H1 (cell line): Measurements from ENCODE around the gene IFNA1. TPM values are rescaled to one million over a fixed set of nuclear protein-coding genes. Genes with fewer than 3 reads are reported as not detected.

Experiments used
- CTCF ChIA-PET: fragments of 300-600 bp; sonication (Branson Sonifier 250); formaldehyde crosslinking; loops from one replicate; lab custom pipeline; 2021; ENCODE audit not compliant: partially characterized antibody; lab: Charles Lee
- POLR2A ChIA-PET: fragments of 300-600 bp; sonication (Branson Sonifier 250); formaldehyde crosslinking; loops from one replicate; lab custom pipeline; 2021; ENCODE audit warnings: inconsistent platforms; ENCODE audit not compliant: partially characterized antibody; lab: Charles Lee
- DNase-seq, 2 experiments: peaks; one replicate each; pipeline versions ENCODE4 v3.0.0 to v3.0.0-alpha.2; 2010 to 2022; ENCODE audit warnings: low spot score in 2 of 2, low read depth in 1 of 2, mixed read lengths in 1 of 2
- FAIRE-seq: peaks from 2 replicates; lab custom pipeline; 2011; peaks lifted over from hg19 to GRCh38; lab: Jason Lieb, UNC
- H2AFZ ChIP-seq: 2 replicates; pipeline ENCODE4 v1.8.1; 2012; ENCODE audit warnings: low read length, inconsistent platforms
- H2AK5ac ChIP-seq: 2 replicates; pipeline ENCODE4 v1.6.1; 2013; ENCODE audit warnings: low read depth, low read length
- H2BK120ac ChIP-seq: replicated peaks from 2 replicates; pipeline ENCODE3; 2013; ENCODE audit warnings: low read depth, low read length, inconsistent platforms
- H2BK12ac ChIP-seq: 2 replicates; pipeline ENCODE4 v1.6.1; 2013; ENCODE audit warnings: low read depth, low read length
- H2BK15ac ChIP-seq: 2 replicates; pipeline ENCODE4 v1.6.1; 2013; ENCODE audit warnings: low read length
- H2BK20ac ChIP-seq: 2 replicates; pipeline ENCODE4 v1.6.1; 2013; ENCODE audit warnings: low read length
- H2BK5ac ChIP-seq: 2 replicates; pipeline ENCODE4 v1.6.1; 2013; ENCODE audit warnings: low read depth, low read length
- H3K14ac ChIP-seq: 2 replicates; pipeline ENCODE4 v1.6.1; 2013; ENCODE audit warnings: inconsistent platforms; ENCODE audit not compliant: insufficient read length
- H3K18ac ChIP-seq: 2 replicates; pipeline ENCODE4 v1.6.1; 2013; ENCODE audit warnings: low read length; ENCODE audit errors: extremely low read depth
- H3K23ac ChIP-seq: 2 replicates; pipeline ENCODE4 v1.6.1; 2013; ENCODE audit warnings: inconsistent platforms; ENCODE audit not compliant: insufficient read length
- H3K23me2 ChIP-seq: 2 replicates; pipeline ENCODE4 v1.6.1; 2013; ENCODE audit warnings: low read depth, low read length
- H3K27ac ChIP-seq: 2 replicates; pipeline ENCODE4 v1.6.1; 2011; ENCODE audit warnings: low read depth, low read length, inconsistent platforms
- H3K27me3 ChIP-seq, 4 experiments: replicated peaks in 1 of 4; 1 replicate in 1 of 4; 2 replicates in 3 of 4; pipeline versions ENCODE4 v1.6.1 to v1.8.1; 2011 to 2013; ENCODE audit warnings: low read length in 3 of 4, mild to moderate bottlenecking in 3 of 4, inconsistent platforms in 2 of 4, mixed read lengths in 2 of 4, moderate library complexity in 1 of 4; ENCODE audit not compliant: control insufficient read depth in 3 of 4, insufficient read depth in 3 of 4; ENCODE audit errors: extremely low read depth in 1 of 4
- H3K36me3 ChIP-seq, 4 experiments: 2 replicates each; pipeline versions ENCODE4 v1.6.1 to v1.8.1; 2011 to 2013; ENCODE audit warnings: mild to moderate bottlenecking in 4 of 4, low read length in 3 of 4, moderate library complexity in 2 of 4, control low read depth in 1 of 4, inconsistent platforms in 1 of 4; ENCODE audit not compliant: insufficient read depth in 4 of 4, control insufficient read depth in 2 of 4
- H3K4ac ChIP-seq: replicated peaks from 2 replicates; pipeline ENCODE3; 2013; ENCODE audit warnings: low read length, low read depth, mixed read lengths, inconsistent platforms; ENCODE audit not compliant: insufficient read length
- H3K4me1 ChIP-seq, 4 experiments: replicated peaks in 1 of 4; 1 replicate in 1 of 4; 2 replicates in 3 of 4; pipeline versions ENCODE4 v1.6.1 to v1.8.1; 2011 to 2013; ENCODE audit warnings: low read length in 3 of 4, inconsistent platforms in 2 of 4, mixed read lengths in 1 of 4; ENCODE audit not compliant: insufficient read depth in 4 of 4, control insufficient read depth in 3 of 4
- H3K4me2 ChIP-seq, 2 experiments: 2 replicates each; pipeline versions ENCODE4 v1.6.1 to v1.8.1; 2011 to 2013; ENCODE audit warnings: low read depth in 2 of 2, low read length in 2 of 2, control low read depth in 1 of 2, inconsistent platforms in 1 of 2, mild to moderate bottlenecking in 1 of 2; ENCODE audit not compliant: insufficient read depth in 1 of 2
- H3K4me3 ChIP-seq, 4 experiments: fragments of 200-600, 300-600 bp in 1 of 4; sonication (generic), shearing (Covaris generic), sonication (Bioruptor Twin) in 1 of 4; 2 replicates each; pipeline versions ENCODE4 v1.5.1 to v1.8.1; 2011 to 2016; ENCODE audit warnings: low read length in 4 of 4, low read depth in 3 of 4, control low read depth in 2 of 4, inconsistent platforms in 2 of 4, mild to moderate bottlenecking in 2 of 4, mixed read lengths in 1 of 4, moderate library complexity in 1 of 4; ENCODE audit not compliant: insufficient read depth in 2 of 4; ENCODE audit errors: extremely low read depth in 1 of 4
- H3K56ac ChIP-seq: replicated peaks from 2 replicates; pipeline ENCODE3; 2013; ENCODE audit warnings: low read depth, mild to moderate bottlenecking, mixed read lengths, low read length, inconsistent platforms; ENCODE audit not compliant: insufficient read length
- H3K79me1 ChIP-seq: 2 replicates; pipeline ENCODE4 v1.6.1; 2013; ENCODE audit warnings: low read depth, low read length, control low read depth
- H3K79me2 ChIP-seq, 2 experiments: 2 replicates each; pipeline versions ENCODE4 v1.6.1 to v1.8.1; 2012 to 2013; ENCODE audit warnings: low read length in 2 of 2, mild to moderate bottlenecking in 2 of 2, inconsistent platforms in 1 of 2; ENCODE audit not compliant: insufficient read depth in 2 of 2, control insufficient read depth in 1 of 2
- H3K9ac ChIP-seq, 4 experiments: replicated peaks in 1 of 4; 1 replicate in 1 of 4; 2 replicates in 3 of 4; pipeline versions ENCODE4 v1.6.1 to v1.8.1; 2011 to 2013; ENCODE audit warnings: low read depth in 3 of 4, low read length in 3 of 4, control low read depth in 2 of 4, mild to moderate bottlenecking in 2 of 4, moderate library complexity in 2 of 4, inconsistent platforms in 1 of 4; ENCODE audit errors: extremely low read depth in 1 of 4
- H3K9me3 ChIP-seq, 2 experiments: 2 replicates each; pipeline versions ENCODE4 v1.6.1 to v1.8.1; 2012 to 2013; ENCODE audit warnings: mild to moderate bottlenecking in 2 of 2, moderate library complexity in 2 of 2, control low read depth in 1 of 2, inconsistent platforms in 1 of 2, low read depth in 1 of 2, low read length in 1 of 2, mixed read lengths in 1 of 2; ENCODE audit not compliant: insufficient read depth in 2 of 2
- H4K20me1 ChIP-seq, 2 experiments: replicated peaks in 1 of 2; 2 replicates each; pipeline versions ENCODE3 to v1.8.1; 2011 to 2013; ENCODE audit warnings: inconsistent platforms in 2 of 2, low read length in 2 of 2, mild to moderate bottlenecking in 1 of 2; ENCODE audit not compliant: insufficient read depth in 2 of 2, control insufficient read depth in 1 of 2
- H4K5ac ChIP-seq: 2 replicates; pipeline ENCODE4 v1.6.1; 2013; ENCODE audit warnings: low read length, low read depth, mixed read lengths, inconsistent platforms; ENCODE audit not compliant: insufficient read length
- H4K8ac ChIP-seq: 2 replicates; pipeline ENCODE4 v1.8.0; 2013; ENCODE audit warnings: mild to moderate bottlenecking, moderate library complexity, low read length, inconsistent platforms; ENCODE audit not compliant: insufficient read depth; ENCODE audit errors: extremely low read depth
- H4K91ac ChIP-seq: replicated peaks from 2 replicates; pipeline ENCODE3; 2013; ENCODE audit warnings: low read length, mixed read lengths, inconsistent platforms; ENCODE audit not compliant: insufficient read length
- ASH2L ChIP-seq: fragments of 200-600, 300-600 bp; sonication (generic); IDR thresholded peaks from one replicate; pipeline ENCODE4 v1.7.1; 2017; ENCODE audit warnings: low read length
- BACH1 ChIP-seq: IDR thresholded peaks from 2 replicates; pipeline ENCODE4 v1.6.1; 2012; ENCODE audit warnings: low read length, improper control_type of control experiment
- CTBP2 ChIP-seq: IDR thresholded peaks from 2 replicates; pipeline ENCODE4 v1.7.0; 2011; ENCODE audit warnings: borderline replicate concordance, mild to moderate bottlenecking, moderate library complexity, mixed read lengths, low read length; ENCODE audit not compliant: insufficient read depth, insufficient read length
- EGR1 ChIP-seq: IDR thresholded peaks from 2 replicates; pipeline ENCODE4 v1.6.1; 2011; ENCODE audit warnings: low read depth, low read length, borderline replicate concordance
- HDAC6 ChIP-seq: IDR thresholded peaks from one replicate; pipeline ENCODE4 v1.7.1; 2012; ENCODE audit warnings: low read depth, mild to moderate bottlenecking, inconsistent platforms, low read length, moderate library complexity
- POLR2A ChIP-seq, 2 experiments: IDR thresholded peaks; 1 replicate in 1 of 2; 2 replicates in 1 of 2; pipeline ENCODE4 v1.6.1; 2011; ENCODE audit warnings: low read depth in 2 of 2, low read length in 2 of 2, mild to moderate bottlenecking in 2 of 2; ENCODE audit errors: control extremely low read depth in 1 of 2
- RFX5 ChIP-seq: IDR thresholded peaks from 2 replicates; pipeline ENCODE4 v1.6.1; 2011; ENCODE audit warnings: low read depth, low read length, improper control_type of control experiment, borderline replicate concordance
- RXRA ChIP-seq: IDR thresholded peaks from 2 replicates; pipeline ENCODE4 v1.6.1; 2011; ENCODE audit warnings: low read depth, mild to moderate bottlenecking, low read length, moderate library complexity; ENCODE audit not compliant: insufficient read depth
- SIX5 ChIP-seq: IDR thresholded peaks from 2 replicates; pipeline ENCODE4 v1.6.1; 2011; ENCODE audit warnings: mild to moderate bottlenecking, low read depth, low read length
- SP1 ChIP-seq: IDR thresholded peaks from 2 replicates; pipeline ENCODE4 v1.6.1; 2011; ENCODE audit warnings: low read depth, low read length
- SP2 ChIP-seq: IDR thresholded peaks from 2 replicates; pipeline ENCODE4 v1.6.1; 2012; ENCODE audit warnings: mild to moderate bottlenecking, low read length, inconsistent platforms
- SRF ChIP-seq: IDR thresholded peaks from 2 replicates; pipeline ENCODE4 v1.6.1; 2011; ENCODE audit warnings: mild to moderate bottlenecking, low read depth, low read length, moderate library complexity
- TAF7 ChIP-seq: optimal IDR thresholded peaks from 2 replicates; pipeline ENCODE3; 2011; ENCODE audit warnings: low read depth, mild to moderate bottlenecking, inconsistent platforms, low read length, moderate library complexity, borderline replicate concordance
- WGBS, 2 experiments: shearing (Covaris generic) in 1 of 2; methylation state at CpG; one replicate each; pipeline versions ENCODE4 v1.1.6 to v1.1.7; 2013 to 2015; ENCODE audit warnings: low lambda C conversion rate in 2 of 2, mixed read lengths in 2 of 2, inconsistent platforms in 1 of 2, low coverage in 1 of 2, missing lambda C conversion rate in 1 of 2; ENCODE audit not compliant: insufficient replicate concordance in 2 of 2, insufficient coverage in 1 of 2, insufficient read length in 1 of 2; ENCODE audit errors: extremely low coverage in 1 of 2, missing lambda C conversion rate in 1 of 2; 5-methylcytosine and 5-hydroxymethylcytosine counted together
- polyA plus RNA-seq, 7 experiments: library from polyadenylated mRNA; depleted of rRNA in 3 of 7; stranded (reverse) in 5 of 7; unstranded in 2 of 7; fragments of >200 nt in 5 of 7; fragments of 200-250 nt in 2 of 7; gene quantifications; 1 replicate in 5 of 7; 2 replicates in 1 of 7; 4 replicates in 1 of 7; pipeline versions ENCODE4 v1.2.1 to v1.2.3, GENCODE V29; 2011 to 2013; ENCODE audit warnings: missing spikeins in 2 of 7, mixed read lengths in 2 of 7
- total RNA-seq: library from RNA; stranded (reverse); fragmentation: NEBNext Ultra II Directional; extraction: Animal tissue kit (Norgen Biotek cat#: 25700); gene quantifications from 2 replicates; pipeline ENCODE4 v1.2.1, GENCODE V29; 2021
- TF ChIP-seq, protein P1 (sequence below): IDR thresholded peaks from 2 replicates; pipeline ENCODE4 v1.6.1; 2012; ENCODE audit warnings: inconsistent platforms

Gene IFNA1
- total and polyA plus RNA-seq, 2 of the 8 experiments (the other 6 are each of a cell fraction or from before 2014, with no cell fraction given): not detected

DNA sequence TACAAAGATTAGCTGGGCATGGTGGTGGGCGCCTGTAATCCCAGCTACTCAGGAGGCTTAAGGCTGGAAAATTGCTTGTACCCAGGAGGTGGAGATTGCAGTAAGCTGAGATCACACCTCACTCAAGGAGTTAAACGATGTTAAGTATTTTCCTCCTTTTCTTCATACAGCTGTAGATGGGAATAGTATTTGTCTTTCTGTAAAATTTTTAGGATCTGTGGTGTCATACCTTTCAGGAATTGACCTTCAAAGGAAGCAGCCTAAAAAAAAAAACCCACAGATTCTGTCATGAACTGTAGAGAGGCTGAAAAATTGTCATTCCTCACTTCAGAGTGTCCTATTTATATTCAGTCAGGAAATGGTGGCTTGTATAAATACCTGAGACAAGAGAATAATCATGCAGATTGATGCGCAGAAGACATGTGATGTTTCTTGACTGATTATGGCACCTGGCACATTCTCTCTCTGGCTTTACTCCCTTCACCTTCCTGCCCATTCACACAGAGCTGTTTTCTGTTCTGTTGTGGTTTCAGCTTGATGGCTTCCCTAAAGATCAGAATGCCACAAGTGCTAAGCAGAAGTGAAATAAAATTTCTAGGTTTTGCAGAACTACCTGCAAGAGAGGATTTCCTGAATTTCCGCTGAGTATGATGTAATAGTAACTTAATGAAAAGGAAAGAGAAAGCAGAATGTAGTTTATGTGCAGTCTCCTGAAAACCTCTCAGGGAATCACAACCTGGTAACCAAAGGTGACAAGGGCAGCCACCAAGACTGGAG is 3.8 kb downstream of the IFNA1 start:
- Histone ChIP-seq H2AFZ (no peak overlapping the region), H3K4me2 (no peak overlapping the region), H3K4me3 (no peak overlapping the region), H3K79me2 (no peaks in the 10 kb centered on the region), H3K56ac (no peak overlapping the region), H3K9me3 (peaks cover 0 to 6% of the 10 kb centered on the region in 2 experiments; a peak in 1 of 4 replicates), H2BK12ac (no peak overlapping the region), H3K36me3 (no peaks in the 10 kb centered on the region), H3K18ac (no peak overlapping the region), H2AK5ac (no peak overlapping the region), H2BK120ac (no peak overlapping the region), H4K91ac (no peak overlapping the region), H3K4me1 (no peaks in the 10 kb centered on the region), H3K4ac (no peak overlapping the region), H2BK20ac (no peak overlapping the region), H3K23me2 (no peaks in the 10 kb centered on the region), H3K79me1 (no peaks in the 10 kb centered on the region), H3K27ac (no peak overlapping the region), H4K8ac (no peak overlapping the region), H3K9ac (no peak overlapping the region), H2BK5ac (no peak overlapping the region), H3K14ac (no peak overlapping the region), H3K23ac (no peak overlapping the region), H4K20me1 (no peaks in the 10 kb centered on the region), H4K5ac (no peak overlapping the region), H2BK15ac (no peak overlapping the region), H3K27me3 (no peaks in the 10 kb centered on the region)
- FAIRE-seq: no peak
- 88% methylated on average over 4 of the region's 4 CpGs; no CpG with 5 or more reads in 1 of the 2 experiments for whole genome bisulfite sequencing, 2 experiments
- ChIA-PET POLR2A (no interaction called here), CTCF (interaction anchor here (0.6 to 5.4 kb wide), 7 partner anchors 8 to 353 kb away, joined by 3 to 26 read pairs (median 3); no protein-coding TSS in a partner anchor)
- DNase-seq: no peak
- TF ChIP-seq SIX5 (no peak), ASH2L (no peak), POLR2A (IDR thresholded peaks at IDR 0.05; ENCODE audit: control extremely low read depth in 1 of 2, low read depth in 2 of 2, low read length in 2 of 2) (no peak), HDAC6 (no peak), RFX5 (no peak), BACH1 (no peak), SRF (no peak), RXRA (no peak), CTBP2 (no peak), TAF7 (no peak), EGR1 (no peak), SP1 (no peak), SP2 (no peak)
- TF ChIP-seq, protein P1, sequence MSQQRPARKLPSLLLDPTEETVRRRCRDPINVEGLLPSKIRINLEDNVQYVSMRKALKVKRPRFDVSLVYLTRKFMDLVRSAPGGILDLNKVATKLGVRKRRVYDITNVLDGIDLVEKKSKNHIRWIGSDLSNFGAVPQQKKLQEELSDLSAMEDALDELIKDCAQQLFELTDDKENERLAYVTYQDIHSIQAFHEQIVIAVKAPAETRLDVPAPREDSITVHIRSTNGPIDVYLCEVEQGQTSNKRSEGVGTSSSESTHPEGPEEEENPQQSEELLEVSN: no peak
